CD14-positive monocyte (primary cell): ENCODE results near the gene ARSI. TPM values are rescaled to one million over a fixed set of nuclear protein-coding genes. Genes with fewer than 3 reads are reported as not detected.

Experiments
- DNase-seq, 3 donors: peaks; one replicate each; pipeline ENCODE4 v3.0.0-alpha.2; 2011 to 2022
- H2AFZ ChIP-seq: 2 replicates; pipeline ENCODE4 v1.6.0; 2012; ENCODE audit warnings: mild to moderate bottlenecking, low read depth, low read length, inconsistent platforms; ENCODE audit not compliant: insufficient read depth, poor library complexity, severe bottlenecking
- H3K27ac ChIP-seq, 2 donors: 1 replicate in 1 of 2; 2 replicates in 1 of 2; pipeline ENCODE4 v1.5.1; 2012 to 2013; ENCODE audit warnings: low read length in 2 of 2, control low read depth in 1 of 2, inconsistent platforms in 1 of 2, low read depth in 1 of 2, mild to moderate bottlenecking in 1 of 2
- H3K27me3 ChIP-seq, 2 donors: one replicate each; pipeline versions ENCODE4 v1.6.0 to v1.6.1; 2011 to 2013; ENCODE audit warnings: low read length in 2 of 2; ENCODE audit not compliant: control insufficient read depth in 2 of 2, insufficient read depth in 2 of 2
- H3K36me3 ChIP-seq, 2 donors: replicated peaks in 1 of 2; 1 replicate in 1 of 2; 2 replicates in 1 of 2; pipeline versions ENCODE4 v1.5.1 to v1.6.1; 2012 to 2013; ENCODE audit warnings: low read length in 2 of 2, control low read depth in 1 of 2, inconsistent platforms in 1 of 2, mild to moderate bottlenecking in 1 of 2; ENCODE audit not compliant: insufficient read depth in 2 of 2, control insufficient read depth in 1 of 2
- H3K4me1 ChIP-seq, 2 donors: 1 replicate in 1 of 2; 2 replicates in 1 of 2; pipeline versions ENCODE4 v1.5.1 to v1.6.1; 2012 to 2013; ENCODE audit warnings: low read length in 2 of 2, control low read depth in 1 of 2, inconsistent platforms in 1 of 2, mild to moderate bottlenecking in 1 of 2, moderate library complexity in 1 of 2; ENCODE audit not compliant: insufficient read depth in 2 of 2, control insufficient read depth in 1 of 2
- H3K4me2 ChIP-seq: replicated peaks from 2 replicates; pipeline ENCODE3; 2012; ENCODE audit warnings: low read length, moderate library complexity, mild to moderate bottlenecking; ENCODE audit not compliant: poor library complexity, severe bottlenecking; ENCODE audit errors: extremely low read depth
- H3K4me3 ChIP-seq, 3 experiments: fragments of 200-600 bp in 1 of 3; sonication (generic) in 1 of 3; replicated peaks in 1 of 3; 1 replicate in 2 of 3; 2 replicates in 1 of 3; pipeline ENCODE4 v1.5.1; 2011 to 2013; ENCODE audit warnings: low read length in 3 of 3, mild to moderate bottlenecking in 3 of 3, control low read depth in 2 of 3, low read depth in 2 of 3, inconsistent platforms in 1 of 3, moderate library complexity in 1 of 3
- H3K79me2 ChIP-seq: 2 replicates; pipeline ENCODE4 v1.6.0; 2012; ENCODE audit warnings: mild to moderate bottlenecking, control low read depth, inconsistent platforms, low read length, moderate library complexity; ENCODE audit not compliant: insufficient read depth
- H3K9ac ChIP-seq: 2 replicates; pipeline ENCODE4 v1.6.0; 2017; ENCODE audit warnings: low read length, mild to moderate bottlenecking; ENCODE audit not compliant: insufficient read depth, poor library complexity, severe bottlenecking
- H3K9me3 ChIP-seq, 2 donors: replicated peaks in 1 of 2; 1 replicate in 1 of 2; 2 replicates in 1 of 2; pipeline versions ENCODE4 v1.5.1 to v1.6.1; 2012 to 2013; ENCODE audit warnings: low read length in 2 of 2, control low read depth in 1 of 2; ENCODE audit not compliant: control insufficient read depth in 1 of 2, insufficient read depth in 1 of 2
- H4K20me1 ChIP-seq: 2 replicates; pipeline ENCODE4 v1.6.0; 2012; ENCODE audit warnings: mild to moderate bottlenecking, low read length, control low read depth, moderate library complexity; ENCODE audit not compliant: insufficient read depth
- H3K27ac Mint-ChIP-seq, 7 donors: one replicate each; pipeline ENCODE4 v1.8.0; 2020; ENCODE audit warnings: mild to moderate bottlenecking in 7 of 7, mixed read lengths in 7 of 7, moderate library complexity in 6 of 7, inconsistent platforms in 2 of 7
- H3K27me3 Mint-ChIP-seq, 3 donors: one replicate each; pipeline ENCODE4 v1.8.0; 2021 to 2022; ENCODE audit warnings: low read depth in 3 of 3, mild to moderate bottlenecking in 3 of 3, mixed read lengths in 3 of 3, moderate library complexity in 3 of 3, inconsistent platforms in 1 of 3
- H3K36me3 Mint-ChIP-seq, 2 donors: one replicate each; pipeline ENCODE4 v1.8.0; 2020; ENCODE audit warnings: mixed read lengths in 2 of 2, inconsistent platforms in 1 of 2, mild to moderate bottlenecking in 1 of 2
- H3K4me1 Mint-ChIP-seq: one replicate; pipeline ENCODE4 v1.8.0; 2020; ENCODE audit warnings: mild to moderate bottlenecking, mixed read lengths
- H3K4me3 Mint-ChIP-seq, 2 donors: one replicate each; pipeline ENCODE4 v1.8.0; 2020; ENCODE audit warnings: mild to moderate bottlenecking in 2 of 2, mixed read lengths in 2 of 2, moderate library complexity in 1 of 2
- H3K9me3 Mint-ChIP-seq, 7 donors: one replicate each; pipeline ENCODE4 v1.8.0; 2020 to 2022; ENCODE audit warnings: mixed read lengths in 7 of 7, mild to moderate bottlenecking in 6 of 7, moderate library complexity in 6 of 7, inconsistent platforms in 2 of 7
- WGBS: methylation state at CpG from one replicate; pipeline ENCODE4 v1.1.5; 2013; ENCODE audit warnings: missing lambda C conversion rate; ENCODE audit not compliant: insufficient coverage; 5-methylcytosine and 5-hydroxymethylcytosine counted together
- intact Hi-C, 2 donors: fragments of 100-400 bp; cut with micrococcal nuclease; formaldehyde crosslinking; loops; one replicate each; pipeline versions ENCODE4 v1.15.0 to v1.15.1; 2023
- polyA plus RNA-seq, 3 donors: library from polyadenylated mRNA; depleted of rRNA in 1 of 3; unstranded in 2 of 3; stranded (reverse) in 1 of 3; fragments of 300-500 nt in 2 of 3; fragments of >200 nt in 1 of 3; fragmentation: Illumina TruSeq in 2 of 3; gene quantifications; 1 replicate in 2 of 3; 2 replicates in 1 of 3; pipeline ENCODE4 v1.2.3, GENCODE V29; 2012 to 2021
- TF ChIP-seq, protein P1 (sequence below): fragments of 200-600 bp; IDR thresholded peaks from one replicate; pipeline ENCODE4 v1.8.0; 2022; ENCODE audit warnings: antibody characterized with exemption, mild to moderate bottlenecking

ARSI gene
- polyA plus RNA-seq, 3 donors: not detected

DNA sequence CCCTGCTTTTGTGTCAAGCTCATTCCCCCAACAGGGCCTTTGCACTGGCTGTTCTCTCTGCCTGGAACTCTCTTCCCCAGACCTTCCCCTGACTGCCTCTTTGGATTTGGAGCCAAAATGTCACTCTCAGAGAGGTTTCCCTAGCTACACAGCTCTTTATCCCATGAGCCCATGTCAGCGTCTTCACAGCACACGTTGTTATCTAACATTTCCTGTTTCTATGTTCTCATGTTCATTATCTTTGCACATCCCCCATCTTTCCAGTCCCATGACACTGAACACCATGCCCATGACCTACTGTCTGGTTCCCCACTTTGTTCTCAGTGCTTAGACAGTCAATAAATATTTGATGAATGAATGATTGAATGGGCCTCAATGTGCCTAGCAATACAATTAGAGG is 26.3 kb upstream of the ARSI start:
- no peak overlapping the region for H3K4me2 ChIP-seq
- H3K27me3 Mint-ChIP-seq: peaks cover 2 to 4% (median 3%) of the 10 kb centered on the region in 3 donors

GRCh38 chr5:150328515-150328914 is 25.8 kb upstream of the ARSI start:
- TF ChIP-seq, protein P1, sequence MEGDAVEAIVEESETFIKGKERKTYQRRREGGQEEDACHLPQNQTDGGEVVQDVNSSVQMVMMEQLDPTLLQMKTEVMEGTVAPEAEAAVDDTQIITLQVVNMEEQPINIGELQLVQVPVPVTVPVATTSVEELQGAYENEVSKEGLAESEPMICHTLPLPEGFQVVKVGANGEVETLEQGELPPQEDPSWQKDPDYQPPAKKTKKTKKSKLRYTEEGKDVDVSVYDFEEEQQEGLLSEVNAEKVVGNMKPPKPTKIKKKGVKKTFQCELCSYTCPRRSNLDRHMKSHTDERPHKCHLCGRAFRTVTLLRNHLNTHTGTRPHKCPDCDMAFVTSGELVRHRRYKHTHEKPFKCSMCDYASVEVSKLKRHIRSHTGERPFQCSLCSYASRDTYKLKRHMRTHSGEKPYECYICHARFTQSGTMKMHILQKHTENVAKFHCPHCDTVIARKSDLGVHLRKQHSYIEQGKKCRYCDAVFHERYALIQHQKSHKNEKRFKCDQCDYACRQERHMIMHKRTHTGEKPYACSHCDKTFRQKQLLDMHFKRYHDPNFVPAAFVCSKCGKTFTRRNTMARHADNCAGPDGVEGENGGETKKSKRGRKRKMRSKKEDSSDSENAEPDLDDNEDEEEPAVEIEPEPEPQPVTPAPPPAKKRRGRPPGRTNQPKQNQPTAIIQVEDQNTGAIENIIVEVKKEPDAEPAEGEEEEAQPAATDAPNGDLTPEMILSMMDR: no peak
- Histone ChIP-seq H3K9me3 (no peaks in the 10 kb centered on the region), H4K20me1 (no peaks in the 10 kb centered on the region), H3K27ac (no peak overlapping the region), H3K27me3 (no peaks in the 10 kb centered on the region), H3K9ac (no peak overlapping the region), H3K4me2 (no peak overlapping the region), H3K4me1 (no peaks in the 10 kb centered on the region), H2AFZ (no peak overlapping the region), H3K36me3 (no peaks in the 10 kb centered on the region), H3K79me2 (no peaks in the 10 kb centered on the region), H3K4me3 (no peak overlapping the region)
- Mint-ChIP-seq H3K4me1 (peaks cover 5% of the 10 kb centered on the region), H3K9me3 (peaks cover 0 to 1% (median 0%) of the 10 kb centered on the region in 7 donors), H3K27ac (no peak overlapping the region), H3K4me3 (no peak overlapping the region), H3K36me3 (no peaks in the 10 kb centered on the region), H3K27me3 (peaks cover under 1 to 4% (median 2%) of the 10 kb centered on the region in 3 donors)
- intact Hi-C loops: no loop called here
- 100% methylated on average over 2 of the region's 2 CpGs for WGBS
- no peak for DNase-seq

More for the DNA sequence above, 26.3 kb upstream of the ARSI start:
- DNase-seq: no peak
- Histone ChIP-seq H3K4me3 (no peak overlapping the region), H3K4me1 (no peaks in the 10 kb centered on the region), H2AFZ (no peak overlapping the region), H3K9me3 (no peaks in the 10 kb centered on the region), H3K9ac (no peak overlapping the region), H3K36me3 (no peaks in the 10 kb centered on the region), H3K79me2 (no peaks in the 10 kb centered on the region), H3K27ac (no peak overlapping the region), H3K27me3 (no peaks in the 10 kb centered on the region), H4K20me1 (no peaks in the 10 kb centered on the region)
- 0% methylated on average over 2 of the region's 2 CpGs for WGBS
- intact Hi-C loops: no loop called here
- no peaks in the 10 kb centered on the region for H3K36me3 Mint-ChIP-seq
- TF ChIP-seq, protein P1: no peak
- peaks cover 5% of the 10 kb centered on the region for H3K4me1 Mint-ChIP-seq
- no peak overlapping the region for H3K27ac Mint-ChIP-seq
- no peak overlapping the region for H3K4me3 Mint-ChIP-seq
- peaks cover 0 to 1% (median 0%) of the 10 kb centered on the region in 7 donors for H3K9me3 Mint-ChIP-seq
